Esophagus squamous epithelium (tissue), 4 donors: ENCODE results near the gene MSX2.
A peak's percentile ranks its signal among the peaks of the same experiment; 100 is the strongest.

Experiments
- POLR2A ChIP-seq, 4 donors: fragments of 450-650 bp; IDR thresholded peaks; one replicate each; pipeline ENCODE4 v1.6.1; 2017; ENCODE audit warnings: antibody characterized with exemption in 4 of 4, mild to moderate bottlenecking in 4 of 4, moderate library complexity in 3 of 4
- TF ChIP-seq, protein P1 (sequence below), 6 experiments: fragments of 450-650 bp in 4 of 6; fragments of 200-600 bp in 2 of 6; sonication (generic) in 2 of 6; IDR thresholded peaks; one replicate each; pipeline ENCODE4 v1.5.1; 2016 to 2019; ENCODE audit warnings: antibody characterized with exemption in 6 of 6, mild to moderate bottlenecking in 4 of 6, moderate library complexity in 4 of 6

GRCh38 chr5:174724484-174725260 lies at the start of gene MSX2:
- TF ChIP-seq, protein P1, sequence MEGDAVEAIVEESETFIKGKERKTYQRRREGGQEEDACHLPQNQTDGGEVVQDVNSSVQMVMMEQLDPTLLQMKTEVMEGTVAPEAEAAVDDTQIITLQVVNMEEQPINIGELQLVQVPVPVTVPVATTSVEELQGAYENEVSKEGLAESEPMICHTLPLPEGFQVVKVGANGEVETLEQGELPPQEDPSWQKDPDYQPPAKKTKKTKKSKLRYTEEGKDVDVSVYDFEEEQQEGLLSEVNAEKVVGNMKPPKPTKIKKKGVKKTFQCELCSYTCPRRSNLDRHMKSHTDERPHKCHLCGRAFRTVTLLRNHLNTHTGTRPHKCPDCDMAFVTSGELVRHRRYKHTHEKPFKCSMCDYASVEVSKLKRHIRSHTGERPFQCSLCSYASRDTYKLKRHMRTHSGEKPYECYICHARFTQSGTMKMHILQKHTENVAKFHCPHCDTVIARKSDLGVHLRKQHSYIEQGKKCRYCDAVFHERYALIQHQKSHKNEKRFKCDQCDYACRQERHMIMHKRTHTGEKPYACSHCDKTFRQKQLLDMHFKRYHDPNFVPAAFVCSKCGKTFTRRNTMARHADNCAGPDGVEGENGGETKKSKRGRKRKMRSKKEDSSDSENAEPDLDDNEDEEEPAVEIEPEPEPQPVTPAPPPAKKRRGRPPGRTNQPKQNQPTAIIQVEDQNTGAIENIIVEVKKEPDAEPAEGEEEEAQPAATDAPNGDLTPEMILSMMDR (IDR thresholded peaks at IDR 0.05), result no peak
- peak in 1 of 4 donors; percentile 53 for TF ChIP-seq POLR2A (IDR thresholded peaks at IDR 0.05)
